HepG2 (cell line): ENCODE results near the gene PRDX5. TPM values are rescaled to one million over a fixed set of nuclear protein-coding genes. Genes with fewer than 3 reads are reported as not detected.

Source experiments
- ATRX ChIP-seq: sonication (generic); formaldehyde crosslinking; IDR thresholded peaks from 2 replicates; pipeline ENCODE4 v1.4.0; 2020; ENCODE audit warnings: missing genetic modification reagents, borderline replicate concordance
- BRD4 ChIP-seq: sonication (generic); formaldehyde crosslinking; IDR thresholded peaks from 2 replicates; pipeline ENCODE4 v1.4.0; 2020; ENCODE audit warnings: missing genetic modification reagents
- FOXP1 ChIP-seq, 2 experiments: fragments of 450-650 bp in 1 of 2; IDR thresholded peaks; 2 replicates each; pipeline ENCODE4 v1.6.1; 2017 to 2018; ENCODE audit warnings: antibody characterized with exemption in 1 of 2
- GPN1 ChIP-seq: sonication (generic); formaldehyde crosslinking; IDR thresholded peaks from 2 replicates; pipeline ENCODE4 v1.5.1; 2020; ENCODE audit warnings: missing genetic modification reagents, borderline replicate concordance
- KDM4B ChIP-seq: sonication (generic); formaldehyde crosslinking; IDR thresholded peaks from 2 replicates; pipeline ENCODE4 v1.4.0; 2020; ENCODE audit warnings: missing genetic modification reagents
- MAF1 ChIP-seq: sonication (generic); formaldehyde crosslinking; IDR thresholded peaks from 2 replicates; pipeline ENCODE4 v1.5.0; 2020; ENCODE audit warnings: missing genetic modification reagents, borderline replicate concordance
- MIER3 ChIP-seq: IDR thresholded peaks from 2 replicates; pipeline ENCODE4 v1.6.1; 2016; ENCODE audit warnings: missing compliant biosample characterization, borderline replicate concordance
- SIN3A ChIP-seq: IDR thresholded peaks from 2 replicates; pipeline ENCODE4 v1.6.1; 2011; ENCODE audit warnings: low read depth, mild to moderate bottlenecking, control low read depth, low read length, borderline replicate concordance
- SMAD9 ChIP-seq: sonication (generic); formaldehyde crosslinking; IDR thresholded peaks from 2 replicates; pipeline ENCODE4 v1.5.1; 2020; ENCODE audit warnings: mild to moderate bottlenecking, missing genetic modification reagents
- SOX5 ChIP-seq: IDR thresholded peaks from 2 replicates; pipeline ENCODE4 v1.6.1; 2016; ENCODE audit warnings: borderline replicate concordance
- TBX3 ChIP-seq: fragments of 450-650 bp; IDR thresholded peaks from 2 replicates; pipeline ENCODE4 v1.6.1; 2017; ENCODE audit warnings: antibody characterized with exemption, mild to moderate bottlenecking, inconsistent platforms, borderline replicate concordance
- ZBTB10 ChIP-seq: sonication (generic); formaldehyde crosslinking; IDR thresholded peaks from 2 replicates; pipeline ENCODE4 v1.4.0; 2020; ENCODE audit warnings: missing genetic modification reagents, borderline replicate concordance
- ZBTB25 ChIP-seq: IDR thresholded peaks from 2 replicates; pipeline ENCODE4 v1.6.1; 2018; ENCODE audit warnings: missing genetic modification reagents
- ZNF136 ChIP-seq: sonication (generic); formaldehyde crosslinking; IDR thresholded peaks from 2 replicates; pipeline ENCODE4 v1.8.1; 2022; ENCODE audit warnings: low read depth, mild to moderate bottlenecking, moderate library complexity, missing genetic modification reagents
- ZNF235 ChIP-seq: sonication (generic); formaldehyde crosslinking; IDR thresholded peaks from 2 replicates; pipeline ENCODE4 v1.8.1; 2023; ENCODE audit warnings: mild to moderate bottlenecking, missing genetic modification reagents, borderline replicate concordance
- ZNF263 ChIP-seq: sonication (generic); formaldehyde crosslinking; IDR thresholded peaks from 2 replicates; pipeline ENCODE4 v1.4.0; 2020; ENCODE audit warnings: missing genetic modification reagents
- ZNF329 ChIP-seq: sonication (generic); formaldehyde crosslinking; IDR thresholded peaks from 2 replicates; pipeline ENCODE4 v1.9.0; 2021; ENCODE audit warnings: low read depth, mild to moderate bottlenecking, missing genetic modification reagents
- ZNF609 ChIP-seq: sonication (generic); formaldehyde crosslinking; IDR thresholded peaks from 2 replicates; pipeline ENCODE4 v1.4.0; 2020; ENCODE audit warnings: mild to moderate bottlenecking, missing genetic modification reagents, borderline replicate concordance
- ZNF768 ChIP-seq: sonication (generic); formaldehyde crosslinking; IDR thresholded peaks from 2 replicates; pipeline ENCODE4 v1.4.0; 2020; ENCODE audit warnings: missing genetic modification reagents
- ZSCAN22 ChIP-seq: sonication (generic); formaldehyde crosslinking; IDR thresholded peaks from 2 replicates; pipeline ENCODE4 v1.4.0; 2020; ENCODE audit warnings: mild to moderate bottlenecking, missing genetic modification reagents
- polyA plus RNA-seq, 8 experiments: library from polyadenylated mRNA; depleted of rRNA in 3 of 8; stranded (reverse) in 7 of 8; unstranded in 1 of 8; fragments of >200 nt; fragmentation: Illumina TruSeq in 4 of 8; extraction: Trizol in 4 of 8; gene quantifications; 2 replicates each; pipeline versions ENCODE4 v1.2.1 to v1.2.3, GENCODE V29; 2011 to 2016; ENCODE audit warnings: low read depth in 4 of 8, missing spikeins in 1 of 8, mixed read lengths in 1 of 8; ENCODE audit not compliant: insufficient read depth in 1 of 8
- total RNA-seq, 5 experiments: library from RNA; depleted of rRNA; stranded (reverse); fragments of >200 nt; fragmentation: Illumina TruSeq; extraction: Trizol; gene quantifications; 2 replicates each; pipeline ENCODE4 v1.2.3, GENCODE V29; 2016; ENCODE audit warnings: low read depth in 1 of 5

PRDX5 gene
- total and polyA plus RNA-seq, 2 of the 13 experiments (the other 11 are each of a cell fraction or from before 2014, with no cell fraction given): 215 to 311 TPM

- TF ChIP-seq ZNF609 (CRISPR knock-in tag): no peak
- 0 out of 2 replicates have a peak, but pooled peaks have one; percentile 55 for TF ChIP-seq SMAD9 (CRISPR knock-in tag)
- peak; percentile 30 for TF ChIP-seq KDM4B (CRISPR knock-in tag)
- no peak for TF ChIP-seq ZNF263 (CRISPR knock-in tag)
- TF ChIP-seq GPN1 (CRISPR knock-in tag): no peak
- no peak for TF ChIP-seq ATRX (CRISPR knock-in tag)
- peak; percentile 83; the same call in 1 of the 2 replicates for TF ChIP-seq SIN3A
- no peak for TF ChIP-seq ZBTB10 (CRISPR knock-in tag)
- peak; percentile 7; the same call in 1 of the 2 replicates for TF ChIP-seq ZNF768 (CRISPR knock-in tag)
- no peak for TF ChIP-seq ZSCAN22 (CRISPR knock-in tag)
- TF ChIP-seq MIER3 (CRISPR knock-in tag): no peak; the same call in 1 of the 2 replicates
- TF ChIP-seq ZNF235 (CRISPR knock-in tag): no peak
- no peak for TF ChIP-seq TBX3
- no peak for TF ChIP-seq ZNF136 (CRISPR knock-in tag)
- peak; percentile 40; the same call in 1 of the 2 replicates for TF ChIP-seq SOX5 (CRISPR knock-in tag)
- no peak for TF ChIP-seq FOXP1 (IDR thresholded peaks at IDR 0.05)
- peak; percentile 26; the same call in 1 of the 2 replicates for TF ChIP-seq FOXP1 (CRISPR knock-in tag; IDR thresholded peaks at IDR 0.05)
- no peak for TF ChIP-seq MAF1 (CRISPR knock-in tag)
- 0 out of 2 replicates have a peak, but pooled peaks have one; percentile 1 for TF ChIP-seq ZNF329
- peak; percentile 29; the same call in 1 of the 2 replicates for TF ChIP-seq BRD4 (CRISPR knock-in tag)
- peak; percentile 95 for TF ChIP-seq ZBTB25 (CRISPR knock-in tag)
Observed at GRCh38 chr11:64269540-64270220, 48.2 kb upstream of the PRDX5 start (continued).
